GM20431 (cell line): Measurements from ENCODE around the gene BBOX1.
"Not testable (repeated sequence)": the region's sequence is repeated elsewhere in the genome, so short reads cannot be mapped to it uniquely, and the experiment has no call there.

Source experiments
- in situ Hi-C: fragments of 300-500 bp; cut with MseI, MboI; formaldehyde crosslinking; loops from one replicate; pipeline ENCODE4 v1.15.0; 2020; ENCODE audit warnings: low sequenced_read_pairs; ENCODE audit not compliant: unreplicated experiment

Gene BBOX1

GRCh38 chr11:27171376-27171958 lies 130.9 kb downstream of the BBOX1 start:
- in situ Hi-C loops = no loop called here

GRCh38 chr11:27173545-27173944 lies 132.9 kb downstream of the BBOX1 start:
- in situ Hi-C loops = no loop called here

GRCh38 chr11:27174021-27174420 lies 133.4 kb downstream of the BBOX1 start:
- in situ Hi-C loops = no loop called here

- in situ Hi-C loops = no loop called here
Observed at GRCh38 chr11:27174672-27175210, 134.1 kb downstream of the BBOX1 start.

- in situ Hi-C loops = not testable (repeated sequence)
Observed at GRCh38 chr11:27175562-27175961, 134.9 kb downstream of the BBOX1 start.
